Stomach (tissue), 9 donors: ENCODE measurements around the gene GOLT1A. TPM values are rescaled to one million over a fixed set of nuclear protein-coding genes. Genes with fewer than 3 reads are reported as not detected.

Experiments
- DNase-seq, 2 donors: peaks; one replicate each; pipeline versions ENCODE4 v3.0.0 to v3.0.0-alpha.2; 2013 to 2019
- H3K27ac ChIP-seq, 5 donors: fragments of 200-600 bp in 4 of 5; sonication (generic) in 4 of 5; one replicate each; pipeline ENCODE4 v1.5.1; 2013 to 2019; ENCODE audit warnings: mild to moderate bottlenecking in 1 of 5, moderate library complexity in 1 of 5
- H3K27me3 ChIP-seq, 3 donors: fragments of 200-600 bp; sonication (generic); one replicate each; pipeline ENCODE4 v1.5.1; 2017 to 2019; ENCODE audit warnings: mixed run types in 1 of 3
- H3K36me3 ChIP-seq, 4 donors: fragments of 200-600 bp; sonication (generic); 1 replicate in 3 of 4; 2 replicates in 1 of 4; pipeline ENCODE4 v1.5.1; 2016 to 2019
- H3K4me1 ChIP-seq, 4 donors: fragments of 200-600 bp; sonication (generic); one replicate each; pipeline ENCODE4 v1.5.1; 2016 to 2019
- H3K4me3 ChIP-seq, 4 donors: fragments of 200-600 bp; sonication (generic) in 3 of 4; one replicate each; pipeline ENCODE4 v1.5.1; 2016 to 2019; ENCODE audit warnings: mild to moderate bottlenecking in 1 of 4
- H3K9me3 ChIP-seq, 4 donors: fragments of 200-600 bp; sonication (generic); one replicate each; pipeline ENCODE4 v1.5.1; 2016 to 2019
- CTCF ChIP-seq, 7 experiments: fragments of 450-650 bp in 4 of 7; fragments of 200-600 bp in 3 of 7; sonication (generic) in 3 of 7; IDR thresholded peaks; one replicate each; pipeline ENCODE4 v1.5.1; 2016 to 2019; ENCODE audit warnings: antibody characterized with exemption in 7 of 7, control low read depth in 2 of 7, mild to moderate bottlenecking in 1 of 7
- EP300 ChIP-seq: sonication (generic); formaldehyde crosslinking; IDR thresholded peaks from one replicate; pipeline ENCODE4 v1.6.1; 2017; ENCODE audit warnings: antibody characterized with exemption
- POLR2A ChIP-seq, 4 donors: fragments of 450-650 bp; IDR thresholded peaks; one replicate each; pipeline ENCODE4 v1.6.1; 2016; ENCODE audit warnings: antibody characterized with exemption in 4 of 4, control low read depth in 2 of 4, mild to moderate bottlenecking in 1 of 4, moderate library complexity in 1 of 4
- POLR2AphosphoS5 ChIP-seq, 3 donors: sonication (generic); formaldehyde crosslinking; IDR thresholded peaks; one replicate each; pipeline ENCODE4 v1.6.1; 2016; ENCODE audit warnings: antibody characterized with exemption in 3 of 3
- WGBS, 5 donors: extraction: QIAGEN DNeasy Blood & Tissue Kit in 3 of 5; methylation state at CpG; one replicate each; pipeline versions ENCODE4 v1.1.5 to v1.1.7; 2013 to 2018; 5-methylcytosine and 5-hydroxymethylcytosine counted together
- intact Hi-C: fragments of 100-400 bp; cut with DNase I; formaldehyde crosslinking; loops from one replicate; pipeline ENCODE4 v1.15.1; 2023; ENCODE audit warnings: low total_unique reads
- polyA plus RNA-seq, 3 donors: library from polyadenylated mRNA; stranded (reverse); fragments of 200-250 nt; gene quantifications; one replicate each; pipeline ENCODE4 v1.2.3, GENCODE V29; 2013
- total RNA-seq, 5 donors: library from RNA; depleted of rRNA; stranded (reverse); fragments of >200 nt; gene quantifications; one replicate each; pipeline versions ENCODE4 v1.1.0 to v1.2.3, GENCODE V29; 2014 to 2016
- donor health status: healthy with polysubstance abuse.
- donor health status: Bipolar disorder and iron deficiency.
- donor health status: healthy.

Gene GOLT1A
- total and polyA plus RNA-seq, 8 donors, result 1.8 to 16.6 (median 6.9) TPM; not detected in 2

GRCh38 chr1:204162494-204163074 lies 51.2 kb downstream of the GOLT1A start:
- Histone ChIP-seq H3K27me3 (peaks cover 0 to 21% (median 0%) of the 10 kb centered on the region in 3 donors), H3K27ac (no peak overlapping the region), H3K36me3 (no peaks in the 10 kb centered on the region), H3K9me3 (no peaks in the 10 kb centered on the region), H3K4me3 (no peak overlapping the region), H3K4me1 (peaks cover 6 to 9% (median 7%) of the 10 kb centered on the region in 4 donors)
- intact Hi-C loops, result loop anchor here (5.0 kb wide), 1 partner anchor 200 kb away; no protein-coding TSS in a partner anchor
- peak; percentile 88 to 92 for DNase-seq
- TF ChIP-seq EP300 (no peak), POLR2A (IDR thresholded peaks at IDR 0.05) (no peak), POLR2AphosphoS5 (IDR thresholded peaks at IDR 0.05) (peak in 1 of 3 donors; percentile 57), CTCF (IDR thresholded peaks at IDR 0.05) (peak in 6 of 7 experiments; percentile 51 to 99 (median 98))
- WGBS, 5 donors, result 12 to 17% (median 13%) methylated on average over 6 to 7 of the region's 7 CpGs

- Histone ChIP-seq H3K9me3 (no peaks in the 10 kb centered on the region), H3K4me1 (peaks cover 6 to 9% (median 7%) of the 10 kb centered on the region in 4 donors), H3K27me3 (peaks cover 0 to 21% (median 0%) of the 10 kb centered on the region in 3 donors), H3K4me3 (no peak overlapping the region), H3K36me3 (no peaks in the 10 kb centered on the region), H3K27ac (no peak overlapping the region)
- no peak for DNase-seq
- intact Hi-C loops, result loop anchor here (5.0 kb wide), 1 partner anchor 200 kb away; no protein-coding TSS in a partner anchor
- 48 to 59% (median 53%) methylated on average over 14 of the region's 14 CpGs for WGBS, 5 donors
- TF ChIP-seq POLR2A (IDR thresholded peaks at IDR 0.05) (no peak), EP300 (no peak), POLR2AphosphoS5 (IDR thresholded peaks at IDR 0.05) (no peak), CTCF (IDR thresholded peaks at IDR 0.05) (no peak)
Measured at GRCh38 chr1:204161609-204162493, 51.9 kb downstream of the GOLT1A start.

- 67 to 79% (median 71%) methylated on average over 6 of the region's 6 CpGs for WGBS, 5 donors
- H3K4me1 ChIP-seq, result peaks cover 6 to 10% (median 7%) of the 10 kb centered on the region in 4 donors
- no peak for DNase-seq
- H3K36me3 ChIP-seq, result no peaks in the 10 kb centered on the region
- H3K27ac ChIP-seq, result no peak overlapping the region
- no peaks in the 10 kb centered on the region for H3K9me3 ChIP-seq
- H3K4me3 ChIP-seq, result no peak overlapping the region
- intact Hi-C loops, result no loop called here
- H3K27me3 ChIP-seq, result peaks cover 0 to 11% (median 0%) of the 10 kb centered on the region in 3 donors
- TF ChIP-seq POLR2AphosphoS5 (IDR thresholded peaks at IDR 0.05) (no peak), CTCF (IDR thresholded peaks at IDR 0.05) (no peak), EP300 (no peak), POLR2A (IDR thresholded peaks at IDR 0.05) (no peak)
Measured at GRCh38 chr1:204157962-204158361, 55.8 kb downstream of the GOLT1A start.

GRCh38 chr1:204155881-204156280 lies 57.9 kb downstream of the GOLT1A start:
- Histone ChIP-seq H3K27me3 (peaks cover 0 to 16% (median 6%) of the 10 kb centered on the region in 3 donors), H3K36me3 (no peaks in the 10 kb centered on the region), H3K9me3 (no peaks in the 10 kb centered on the region), H3K4me3 (no peak overlapping the region), H3K4me1 (peaks cover 13 to 18% (median 17%) of the 10 kb centered on the region in 4 donors), H3K27ac (no peak overlapping the region)
- DNase-seq, result no peak
- WGBS, 5 donors, result 84 to 92% (median 87%) methylated on average over 8 to 10 of the region's 10 CpGs
- TF ChIP-seq POLR2AphosphoS5 (IDR thresholded peaks at IDR 0.05) (no peak), EP300 (no peak), CTCF (IDR thresholded peaks at IDR 0.05) (no peak), POLR2A (IDR thresholded peaks at IDR 0.05) (no peak)
- intact Hi-C loops, result no loop called here
